ENCODE data around the gene GNPTG. TPM values are rescaled to one million over a fixed set of nuclear protein-coding genes. Genes with fewer than 3 reads are reported as not detected.
"Not testable (repeated sequence)": the region's sequence is repeated elsewhere in the genome, so short reads cannot be mapped to it uniquely, and the experiment has no call there.

The GNPTG gene
- total RNA-seq, 1 experiment from 2014 or later: 29.4 TPM

DNA sequence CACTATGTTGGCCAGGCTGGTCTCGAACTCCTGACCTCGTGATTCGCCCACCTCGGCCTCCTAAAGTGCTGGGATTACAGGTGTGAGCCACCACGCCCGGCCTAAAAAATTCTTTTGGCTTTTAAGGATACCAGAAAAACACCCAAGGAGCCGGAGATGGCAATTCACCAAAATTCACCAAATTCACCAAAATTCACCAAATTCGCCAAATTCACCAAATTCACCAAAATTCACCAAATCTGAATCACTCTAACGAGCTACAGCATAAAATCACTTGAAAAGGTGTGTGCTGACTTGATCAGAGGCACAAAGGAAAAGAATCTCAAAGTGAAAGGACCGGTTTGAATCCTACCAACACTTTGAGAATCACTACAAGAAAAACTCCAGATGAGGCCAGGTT, 22.8 kb upstream of the GNPTG start:
- not testable (repeated sequence) for H3K27me3 ChIP-seq (ENCODE audit: insufficient read depth, low read length); H3K23ac ChIP-seq (ENCODE audit: insufficient read length, low read depth, low read length); H4K8ac ChIP-seq (replicated peaks; ENCODE audit: insufficient read length, low read depth, low read length); H3K4me3 Mint-ChIP-seq; DNase-seq; H3K14ac ChIP-seq (ENCODE audit: insufficient read depth, low read length); H2BK12ac ChIP-seq (ENCODE audit: insufficient read length, low read depth, low read length); H3T11ph ChIP-seq (ENCODE audit: low read length); H2BK5ac ChIP-seq (ENCODE audit: insufficient read length, low read length); H3K4ac ChIP-seq (ENCODE audit: low read depth, low read length); H2BK20ac ChIP-seq (ENCODE audit: low read depth, low read length, poor library complexity, severe bottlenecking); H3K4me1 ChIP-seq (ENCODE audit: insufficient read depth, low read length); H3K27ac ChIP-seq (ENCODE audit: insufficient read length, low read depth, low read length); H4K5ac ChIP-seq (ENCODE audit: insufficient read length, low read depth, low read length); H3K27ac Mint-ChIP-seq; H2BK120ac ChIP-seq (ENCODE audit: low read depth, low read length, poor library complexity, severe bottlenecking); H2AFZ ChIP-seq (ENCODE audit: low read length); H3K18ac ChIP-seq (ENCODE audit: insufficient read length, low read depth, low read length); H4K20me1 ChIP-seq (ENCODE audit: control insufficient read depth, insufficient read depth, insufficient read length); H3K56ac ChIP-seq (ENCODE audit: insufficient read length, low read depth, low read length); H3K4me2 ChIP-seq (ENCODE audit: insufficient read depth, insufficient read length, low read length); H3K9me3 Mint-ChIP-seq; H3K9me3 ChIP-seq (ENCODE audit: control insufficient read depth, low read depth, low read length); H2BK15ac ChIP-seq (ENCODE audit: low read depth, low read length); H3K9ac ChIP-seq (ENCODE audit: extremely low read depth, insufficient read length, low read length); H3K79me1 ChIP-seq (ENCODE audit: insufficient read depth, low read depth, low read length, poor library complexity, severe bottlenecking); H3K79me2 ChIP-seq (ENCODE audit: insufficient read depth, low read length); H4K91ac ChIP-seq (ENCODE audit: insufficient read length, low read depth, low read length); H2AK5ac ChIP-seq (ENCODE audit: insufficient read length, low read length)
- 100% methylated on average over 2 of the region's 10 CpGs for WGBS (ENCODE audit: extremely low coverage, insufficient read length, low lambda C conversion rate)
- H3K23me2 ChIP-seq (ENCODE audit: insufficient read length, low read depth, low read length, poor library complexity, severe bottlenecking): peaks cover 16% of the 10 kb centered on the region
- Mint-ChIP-seq H3K27me3 (ENCODE audit: low read depth) (peaks cover 11% of the 10 kb centered on the region), H3K36me3 (ENCODE audit: insufficient read depth in 1 of 3, low read depth in 3 of 3) (peaks cover 0 to 16% (median 11%) of the 10 kb centered on the region in 3 experiments; a peak in 6 of 7 replicates), H3K4me1 (peaks cover 12 to 20% of the 10 kb centered on the region in 2 experiments)
